Caki2 (cell line): ENCODE data around the gene GP5. TPM values are rescaled to one million over a fixed set of nuclear protein-coding genes. Genes with fewer than 3 reads are reported as not detected.

Experiments
- DNase-seq: peaks from one replicate; pipeline ENCODE4 v3.0.0-alpha.2; 2015; ENCODE audit warnings: low read depth
- in situ Hi-C: cut with HindIII; loops from 2 replicates; pipeline ENCODE4 v1.10.0; 2016; ENCODE audit warnings: low sequenced_read_pairs, low pct_unique_long_range_greater_than_20kb, mixed read lengths
- total RNA-seq: library from RNA; depleted of rRNA; stranded (reverse); fragments of >200 nt; shearing (Covaris generic); gene quantifications from 2 replicates; pipeline ENCODE4 v1.2.3, GENCODE V29; 2014; ENCODE audit warnings: low replicate concordance

The GP5 gene
- total RNA-seq, 1 experiment from 2014 or later = not detected

DNA sequence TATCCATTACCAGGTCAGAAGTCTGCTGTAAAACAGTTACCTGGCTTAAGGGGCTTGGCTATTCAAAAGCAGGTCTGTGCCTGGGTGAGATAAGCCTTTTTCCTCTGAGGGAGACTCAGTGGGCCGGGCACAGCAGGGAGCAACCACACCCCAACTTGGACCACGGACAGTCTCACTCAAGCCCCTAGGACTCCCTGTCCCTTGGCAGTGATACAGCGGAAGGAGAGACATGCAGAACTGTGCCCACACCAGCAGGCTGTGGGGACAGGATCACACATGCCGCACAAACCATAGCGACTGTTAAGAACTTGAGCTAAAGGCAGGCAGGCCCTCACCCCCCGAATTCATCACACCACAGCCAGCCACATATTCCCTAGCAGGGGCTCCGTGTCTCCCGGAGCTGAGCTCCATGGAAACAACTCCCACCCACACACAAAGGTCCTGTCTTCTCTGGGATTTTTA, 2.8 kb upstream of the GP5 start:
- DNase-seq = no peak
- in situ Hi-C loops = no loop called here

- in situ Hi-C loops = no loop called here
- DNase-seq = no peak
Observed at GRCh38 chr3:194401346-194401745, 2.3 kb upstream of the GP5 start.

GRCh38 chr3:194399874-194400411, 877 bp upstream of the GP5 start:
- DNase-seq = no peak
- in situ Hi-C loops = no loop called here

DNA sequence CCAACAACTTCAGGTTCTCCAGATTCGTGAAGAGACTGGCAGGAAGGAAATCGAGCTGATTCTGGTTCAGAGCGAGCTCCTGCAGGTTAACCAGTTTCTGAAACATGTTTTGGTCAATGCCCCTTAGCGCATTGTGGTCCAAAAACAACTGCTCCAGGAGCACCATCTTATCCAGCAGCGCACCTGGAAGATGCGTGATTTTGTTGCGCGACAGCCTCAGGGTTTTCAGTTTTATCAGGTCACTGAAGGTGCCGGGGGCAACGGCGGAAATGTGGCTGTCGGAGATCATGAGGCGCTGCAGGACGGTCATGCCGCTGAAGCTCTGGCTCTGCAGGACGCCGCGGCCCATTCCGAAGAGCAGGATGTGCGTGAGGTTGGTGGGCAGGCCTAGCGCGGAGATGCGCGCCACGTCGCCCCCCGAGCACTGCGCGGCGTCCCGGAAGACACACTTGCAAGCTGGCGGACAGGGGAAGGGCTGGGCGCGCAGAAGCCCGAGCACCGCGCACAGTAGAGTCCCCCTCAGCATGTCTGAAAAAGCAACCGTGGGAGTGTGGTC, 1.2 kb downstream of the GP5 start:
- in situ Hi-C loops = no loop called here
- no peak for DNase-seq

DNA sequence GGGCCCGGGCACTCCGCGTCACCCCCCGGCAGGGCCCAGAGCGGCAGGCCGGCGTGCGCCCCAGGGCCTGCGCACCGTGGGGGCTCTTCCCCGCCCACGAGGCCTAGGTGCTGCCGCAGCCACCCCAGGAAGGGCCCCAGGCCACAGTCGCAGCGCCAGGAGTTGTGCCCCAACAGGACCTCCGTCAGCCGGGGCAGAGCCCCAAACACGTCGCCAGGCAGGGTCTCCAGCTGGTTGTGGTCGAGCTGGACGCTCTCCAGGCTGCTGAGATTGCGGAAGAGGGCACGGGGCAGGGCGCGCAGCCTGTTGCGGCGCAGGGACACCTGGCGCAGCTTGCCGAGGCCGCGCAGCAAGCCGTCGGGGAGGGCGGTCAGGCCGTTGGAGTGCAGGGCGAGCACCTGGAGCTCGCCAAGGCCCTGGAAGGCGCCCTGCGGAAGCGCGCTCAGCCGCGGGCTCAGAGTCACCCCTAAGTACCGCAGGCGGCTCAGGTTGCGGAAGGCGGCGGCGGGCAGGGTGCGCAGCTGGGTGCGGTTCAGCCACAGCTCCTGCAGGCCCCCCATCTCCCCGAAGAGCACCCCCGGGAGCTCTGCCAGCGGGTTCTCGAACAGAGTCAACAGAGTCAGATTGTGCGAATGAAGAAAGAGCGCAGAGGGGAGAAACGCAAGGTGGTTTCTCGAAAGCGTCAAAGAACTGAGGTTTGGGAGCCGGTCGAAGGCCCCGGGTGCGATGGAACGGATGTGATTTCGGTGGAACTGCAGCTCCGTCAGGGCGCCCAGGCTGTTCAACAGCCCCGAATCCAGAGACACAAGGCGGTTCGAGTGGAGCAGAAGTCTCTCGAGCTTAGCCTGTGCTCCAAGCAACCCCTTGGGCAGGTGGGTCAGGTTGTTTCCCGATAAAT, 2.0 kb downstream of the GP5 start:
- no peak for DNase-seq
- in situ Hi-C loops = no loop called here

- no peak for DNase-seq
- in situ Hi-C loops = no loop called here
Observed at GRCh38 chr3:194396539-194396858, 2.6 kb downstream of the GP5 start.

- in situ Hi-C loops = no loop called here
- no peak for DNase-seq
Observed at GRCh38 chr3:194395778-194396538, 3.1 kb downstream of the GP5 start.

DNA sequence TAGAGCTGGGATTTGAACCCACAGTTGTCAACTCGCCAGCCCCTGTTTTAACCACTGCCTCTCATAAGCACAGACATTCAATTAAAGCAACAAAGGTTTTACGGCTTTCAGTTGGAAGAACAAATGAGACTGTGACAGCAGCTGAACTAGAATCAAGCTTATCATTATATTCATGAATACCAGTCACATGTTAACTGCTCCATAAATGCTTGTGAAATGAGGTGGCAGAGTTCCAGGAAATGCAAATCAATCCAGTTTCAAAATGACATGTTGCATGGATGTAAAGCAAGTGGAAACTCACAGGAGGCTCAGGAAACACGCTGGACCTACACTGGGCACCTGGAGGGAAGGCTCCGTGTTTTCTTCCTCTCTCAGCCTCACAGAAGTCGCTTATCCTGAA, 3.9 kb downstream of the GP5 start:
- in situ Hi-C loops = no loop called here
- no peak for DNase-seq

DNA sequence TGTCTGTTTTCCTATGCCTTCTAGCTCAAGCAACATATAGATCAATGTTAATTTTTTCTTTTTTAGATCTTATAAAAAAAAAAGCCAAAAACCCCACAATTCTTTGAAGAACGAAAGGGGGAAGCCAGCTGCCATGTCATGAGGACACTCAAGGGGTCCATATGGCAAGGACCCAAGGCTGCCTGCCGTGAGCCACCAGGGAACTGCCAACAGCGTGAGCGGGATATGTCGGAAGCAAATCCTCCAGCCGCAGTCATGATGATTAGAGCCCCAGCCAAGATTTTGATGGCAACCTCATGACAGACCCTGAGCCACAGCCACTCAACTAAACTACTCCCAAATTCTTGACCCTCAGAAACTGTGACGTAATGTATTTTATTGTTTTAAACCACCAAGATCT, 6.5 kb downstream of the GP5 start:
- no peak for DNase-seq
- in situ Hi-C loops = no loop called here

- DNase-seq = no peak
- in situ Hi-C loops = no loop called here
Observed at GRCh38 chr3:194390835-194391234, 8.2 kb downstream of the GP5 start.

GRCh38 chr3:194389269-194389668, 9.8 kb downstream of the GP5 start:
- no peak for DNase-seq

GRCh38 chr3:194387926-194388418, 11.1 kb downstream of the GP5 start:
- in situ Hi-C loops = no loop called here
- DNase-seq = no peak

More at GRCh38 chr3:194389269-194389668, 9.8 kb downstream of the GP5 start:
- in situ Hi-C loops = no loop called here

- in situ Hi-C loops = no loop called here
- DNase-seq = no peak
Observed at GRCh38 chr3:194387276-194387675, 11.8 kb downstream of the GP5 start.

- DNase-seq = no peak
- in situ Hi-C loops = no loop called here
Observed at GRCh38 chr3:194386648-194387047, 12.4 kb downstream of the GP5 start.

- in situ Hi-C loops = no loop called here
Observed at GRCh38 chr3:194386066-194386465, 13.0 kb downstream of the GP5 start.

GRCh38 chr3:194384569-194385001, 14.5 kb downstream of the GP5 start:
- no peak for DNase-seq
- in situ Hi-C loops = no loop called here

More at GRCh38 chr3:194386066-194386465, 13.0 kb downstream of the GP5 start:
- DNase-seq = no peak

GRCh38 chr3:194384156-194384555, 14.9 kb downstream of the GP5 start:
- in situ Hi-C loops = no loop called here
- DNase-seq = no peak

DNA sequence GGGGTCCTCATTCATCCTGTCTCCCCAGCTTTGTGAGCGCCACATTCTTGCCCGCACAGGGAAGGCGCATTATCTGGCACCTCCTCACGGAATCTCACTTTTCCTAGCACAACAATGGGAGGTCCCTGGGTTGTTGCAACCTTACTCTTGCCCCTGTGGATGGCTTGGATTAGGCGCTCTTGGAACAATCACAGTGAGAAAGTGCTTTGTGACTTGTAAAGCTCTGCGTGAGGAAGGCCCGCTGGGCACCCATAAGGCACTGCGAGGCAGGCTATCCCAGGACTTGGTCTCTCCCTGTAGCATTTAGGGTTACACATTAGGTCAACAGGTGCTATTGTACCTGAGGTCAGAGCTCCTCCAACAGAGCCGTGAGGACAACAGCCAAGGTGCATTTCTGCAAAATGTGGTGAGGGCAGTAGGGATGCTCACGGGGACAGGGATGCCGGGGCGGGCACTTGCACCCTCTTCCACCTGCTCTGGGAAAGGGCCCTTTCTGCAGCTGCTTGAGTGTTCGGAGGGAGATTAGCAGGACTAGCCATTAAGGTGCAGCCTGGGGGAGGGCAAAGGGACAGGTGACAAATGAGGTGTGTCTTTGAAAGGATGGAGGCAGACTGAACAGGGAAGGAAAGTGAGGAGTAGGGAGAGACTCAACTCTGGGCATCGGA, 15.7 kb downstream of the GP5 start:
- in situ Hi-C loops = no loop called here
- DNase-seq = no peak
